WTC11 (cell line): ENCODE data around the gene FOXA3. TPM values are rescaled to one million over a fixed set of nuclear protein-coding genes. Genes with fewer than 3 reads are reported as not detected.

Experiments
- ATAC-seq: fragments of 200-7000 bp; cut with Tn5 transposase; 2 replicates; pipeline ENCODE4 v1.10.0; 2021; ENCODE audit warnings: mild to moderate bottlenecking, moderate library complexity
- CTCF ChIA-PET: fragments of 300-600 bp; sonication (Branson Sonifier 250); formaldehyde crosslinking; loops from one replicate; lab custom pipeline; 2021; ENCODE audit warnings: antibody characterized with exemption; lab: Charles Lee
- POLR2A ChIA-PET: fragments of 350-600 bp; sonication (Branson Sonifier 250); formaldehyde crosslinking; loops from one replicate; lab custom pipeline; 2021; ENCODE audit warnings: antibody characterized with exemption; lab: Charles Lee
- DNase-seq: peaks from one replicate; pipeline ENCODE4 v3.0.0; 2021; ENCODE audit warnings: low spot score
- H3K27ac Mint-ChIP-seq: 2 replicates; pipeline ENCODE4 v1.8.0; 2021; ENCODE audit warnings: mixed read lengths
- H3K27me3 Mint-ChIP-seq: 2 replicates; pipeline ENCODE4 v1.8.0; 2021; ENCODE audit warnings: low read depth, mild to moderate bottlenecking, moderate library complexity, mixed read lengths
- H3K36me3 Mint-ChIP-seq: 2 replicates; pipeline ENCODE4 v1.8.0; 2021; ENCODE audit warnings: mixed read lengths
- H3K4me1 Mint-ChIP-seq: 2 replicates; pipeline ENCODE4 v1.8.0; 2022; ENCODE audit warnings: mixed read lengths
- H3K4me3 Mint-ChIP-seq: 2 replicates; pipeline ENCODE4 v1.8.0; 2021; ENCODE audit warnings: mild to moderate bottlenecking, moderate library complexity, mixed read lengths
- H3K9me3 Mint-ChIP-seq: 2 replicates; pipeline ENCODE4 v1.8.0; 2021; ENCODE audit warnings: mixed read lengths
- ATF1 ChIP-seq: sonication (generic); formaldehyde crosslinking; IDR thresholded peaks from 2 replicates; pipeline ENCODE4 v1.8.1; 2023; ENCODE audit warnings: mild to moderate bottlenecking, moderate library complexity, missing genetic modification reagents
- CBFB ChIP-seq: sonication (generic); formaldehyde crosslinking; IDR thresholded peaks from 2 replicates; pipeline ENCODE4 v1.8.1; 2022; ENCODE audit warnings: mild to moderate bottlenecking, low read depth, missing genetic modification reagents
- FOXK1 ChIP-seq: sonication (generic); formaldehyde crosslinking; IDR thresholded peaks from 2 replicates; pipeline ENCODE4 v1.8.0; 2022; ENCODE audit warnings: mild to moderate bottlenecking, moderate library complexity, missing genetic modification reagents
- FOXP1 ChIP-seq: sonication (generic); formaldehyde crosslinking; IDR thresholded peaks from 2 replicates; pipeline ENCODE4 v1.8.0; 2022; ENCODE audit warnings: missing genetic modification reagents, mild to moderate bottlenecking, moderate library complexity, borderline replicate concordance
- GRHL2 ChIP-seq: fragments of 250-450 bp; sonication (Bioruptor Pico); IDR thresholded peaks from 2 replicates; pipeline ENCODE4 v1.8.0; 2022; ENCODE audit warnings: mild to moderate bottlenecking, moderate library complexity; ENCODE audit not compliant: insufficient replicate concordance, severe bottlenecking
- GTF2I ChIP-seq: fragments of 250-450 bp; sonication (Bioruptor Pico); conservative IDR thresholded peaks from 2 replicates; pipeline ENCODE4 v1.4.0; 2021; ENCODE audit warnings: mild to moderate bottlenecking
- JUN ChIP-seq: sonication (generic); formaldehyde crosslinking; IDR thresholded peaks from 2 replicates; pipeline ENCODE4 v1.8.0; 2023; ENCODE audit warnings: mild to moderate bottlenecking, missing genetic modification reagents
- MYBL2 ChIP-seq: sonication (generic); formaldehyde crosslinking; IDR thresholded peaks from 2 replicates; pipeline ENCODE4 v1.8.1; 2023; ENCODE audit warnings: mild to moderate bottlenecking, moderate library complexity, missing genetic modification reagents
- NR1H2 ChIP-seq: sonication (generic); formaldehyde crosslinking; IDR thresholded peaks from 2 replicates; pipeline ENCODE4 v1.9.0; 2021; ENCODE audit warnings: mild to moderate bottlenecking, moderate library complexity, missing genetic modification reagents
- SOX15 ChIP-seq: fragments of 250-450 bp; sonication (Bioruptor Pico); IDR thresholded peaks from 2 replicates; pipeline ENCODE4 v1.9.0; 2021; ENCODE audit warnings: mild to moderate bottlenecking
- ZNF416 ChIP-seq: fragments of 250-450 bp; sonication (Bioruptor Pico); IDR thresholded peaks from 2 replicates; pipeline ENCODE4 v1.9.0; 2021; ENCODE audit warnings: mild to moderate bottlenecking, inconsistent platforms
- total RNA-seq: library from RNA; stranded (reverse); gene quantifications from 3 replicates; pipeline ENCODE4 v1.2.3, GENCODE V29; 2021
- TF ChIP-seq, protein P1 (sequence below): fragments of 250-450 bp; sonication (Bioruptor Pico); IDR thresholded peaks from 2 replicates; pipeline ENCODE4 v1.9.0; 2021; ENCODE audit warnings: mild to moderate bottlenecking, borderline replicate concordance
- TF ChIP-seq, protein P2 (sequence below): sonication (generic); formaldehyde crosslinking; IDR thresholded peaks from 2 replicates; pipeline ENCODE4 v1.8.1; 2022; ENCODE audit warnings: mild to moderate bottlenecking, moderate library complexity, missing genetic modification reagents
- TF ChIP-seq, protein P3 (sequence below): sonication (generic); formaldehyde crosslinking; IDR thresholded peaks from 2 replicates; pipeline ENCODE4 v1.8.0; 2023; ENCODE audit warnings: missing genetic modification reagents, mild to moderate bottlenecking, borderline replicate concordance
- TF ChIP-seq, protein P4 (sequence below): fragments of 250-450 bp; sonication (Bioruptor Pico); conservative IDR thresholded peaks from 2 replicates; pipeline ENCODE4 v1.9.0; 2021; ENCODE audit warnings: mild to moderate bottlenecking
- TF ChIP-seq, protein P5 (sequence below): fragments of 200-600 bp; IDR thresholded peaks from 2 replicates; pipeline ENCODE4 v1.8.0; 2022; ENCODE audit warnings: antibody characterized with exemption
- TF ChIP-seq, protein P6 (sequence below): sonication (generic); formaldehyde crosslinking; IDR thresholded peaks from 2 replicates; pipeline ENCODE4 v1.8.1; 2023; ENCODE audit warnings: mild to moderate bottlenecking, missing genetic modification reagents
- TF ChIP-seq, protein P7 (sequence below): sonication (generic); formaldehyde crosslinking; IDR thresholded peaks from 2 replicates; pipeline ENCODE4 v1.8.1; 2023; ENCODE audit warnings: mild to moderate bottlenecking, missing genetic modification reagents, moderate library complexity
- TF ChIP-seq, protein P8 (sequence below): sonication (generic); formaldehyde crosslinking; IDR thresholded peaks from 2 replicates; pipeline ENCODE4 v1.8.0; 2022; ENCODE audit warnings: mild to moderate bottlenecking, missing genetic modification reagents
- TF ChIP-seq, protein P9 (sequence below): fragments of 250-450 bp; sonication (Bioruptor Pico); IDR thresholded peaks from 2 replicates; pipeline ENCODE4 v2.1.2; 2022; ENCODE audit warnings: mild to moderate bottlenecking, moderate library complexity

FOXA3 gene
- total RNA-seq, 1 experiment from 2014 or later = 20.7 TPM

DNA sequence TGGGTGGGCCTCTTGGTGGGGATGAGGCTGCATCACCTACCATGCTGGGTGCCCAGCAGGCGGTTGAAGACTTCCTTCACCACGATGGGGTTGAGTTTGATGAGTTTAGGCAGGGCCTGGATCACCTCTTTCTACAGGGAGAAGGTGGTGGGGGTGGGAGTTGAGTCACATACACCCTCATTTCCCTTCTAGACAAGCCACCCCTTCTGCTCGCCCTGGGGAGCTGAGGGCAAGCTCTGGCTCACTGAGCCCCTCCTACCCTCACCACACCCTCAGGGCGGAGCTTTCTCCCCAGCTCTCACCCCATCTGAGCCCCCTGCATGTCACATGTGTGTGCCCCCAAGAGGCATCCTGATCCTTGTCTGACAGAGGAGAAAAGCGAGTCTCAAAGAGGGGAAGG is 41.4 kb upstream of the FOXA3 start:
- CTCF ChIA-PET = interaction anchor here (0.7 kb wide), 1 partner anchor 52 kb away, joined by 4 read pairs; no protein-coding TSS in a partner anchor
- H3K36me3 Mint-ChIP-seq = peaks cover 51% of the 10 kb centered on the region

More for the DNA sequence above, 41.4 kb upstream of the FOXA3 start:
- Mint-ChIP-seq H3K9me3 (no peaks in the 10 kb centered on the region), H3K4me3 (no peak overlapping the region), H3K4me1 (peaks cover 21% of the 10 kb centered on the region), H3K27me3 (no peaks in the 10 kb centered on the region), H3K27ac (no peak overlapping the region)
- POLR2A ChIA-PET = no interaction called here
- TF ChIP-seq, protein P1, sequence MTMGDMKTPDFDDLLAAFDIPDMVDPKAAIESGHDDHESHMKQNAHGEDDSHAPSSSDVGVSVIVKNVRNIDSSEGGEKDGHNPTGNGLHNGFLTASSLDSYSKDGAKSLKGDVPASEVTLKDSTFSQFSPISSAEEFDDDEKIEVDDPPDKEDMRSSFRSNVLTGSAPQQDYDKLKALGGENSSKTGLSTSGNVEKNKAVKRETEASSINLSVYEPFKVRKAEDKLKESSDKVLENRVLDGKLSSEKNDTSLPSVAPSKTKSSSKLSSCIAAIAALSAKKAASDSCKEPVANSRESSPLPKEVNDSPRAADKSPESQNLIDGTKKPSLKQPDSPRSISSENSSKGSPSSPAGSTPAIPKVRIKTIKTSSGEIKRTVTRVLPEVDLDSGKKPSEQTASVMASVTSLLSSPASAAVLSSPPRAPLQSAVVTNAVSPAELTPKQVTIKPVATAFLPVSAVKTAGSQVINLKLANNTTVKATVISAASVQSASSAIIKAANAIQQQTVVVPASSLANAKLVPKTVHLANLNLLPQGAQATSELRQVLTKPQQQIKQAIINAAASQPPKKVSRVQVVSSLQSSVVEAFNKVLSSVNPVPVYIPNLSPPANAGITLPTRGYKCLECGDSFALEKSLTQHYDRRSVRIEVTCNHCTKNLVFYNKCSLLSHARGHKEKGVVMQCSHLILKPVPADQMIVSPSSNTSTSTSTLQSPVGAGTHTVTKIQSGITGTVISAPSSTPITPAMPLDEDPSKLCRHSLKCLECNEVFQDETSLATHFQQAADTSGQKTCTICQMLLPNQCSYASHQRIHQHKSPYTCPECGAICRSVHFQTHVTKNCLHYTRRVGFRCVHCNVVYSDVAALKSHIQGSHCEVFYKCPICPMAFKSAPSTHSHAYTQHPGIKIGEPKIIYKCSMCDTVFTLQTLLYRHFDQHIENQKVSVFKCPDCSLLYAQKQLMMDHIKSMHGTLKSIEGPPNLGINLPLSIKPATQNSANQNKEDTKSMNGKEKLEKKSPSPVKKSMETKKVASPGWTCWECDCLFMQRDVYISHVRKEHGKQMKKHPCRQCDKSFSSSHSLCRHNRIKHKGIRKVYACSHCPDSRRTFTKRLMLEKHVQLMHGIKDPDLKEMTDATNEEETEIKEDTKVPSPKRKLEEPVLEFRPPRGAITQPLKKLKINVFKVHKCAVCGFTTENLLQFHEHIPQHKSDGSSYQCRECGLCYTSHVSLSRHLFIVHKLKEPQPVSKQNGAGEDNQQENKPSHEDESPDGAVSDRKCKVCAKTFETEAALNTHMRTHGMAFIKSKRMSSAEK (CRISPR knock-in tag) = no peak
- TF ChIP-seq GTF2I (CRISPR knock-in tag) (no peak), NR1H2 (no peak), JUN (no peak), CBFB (CRISPR knock-in tag) (no peak), ATF1 (CRISPR knock-in tag) (no peak), GRHL2 (CRISPR knock-in tag) (no peak), SOX15 (CRISPR knock-in tag) (no peak), ZNF416 (CRISPR knock-in tag) (no peak), MYBL2 (CRISPR knock-in tag) (no peak), FOXK1 (CRISPR knock-in tag) (no peak), FOXP1 (CRISPR knock-in tag) (no peak)
- TF ChIP-seq, protein P2, sequence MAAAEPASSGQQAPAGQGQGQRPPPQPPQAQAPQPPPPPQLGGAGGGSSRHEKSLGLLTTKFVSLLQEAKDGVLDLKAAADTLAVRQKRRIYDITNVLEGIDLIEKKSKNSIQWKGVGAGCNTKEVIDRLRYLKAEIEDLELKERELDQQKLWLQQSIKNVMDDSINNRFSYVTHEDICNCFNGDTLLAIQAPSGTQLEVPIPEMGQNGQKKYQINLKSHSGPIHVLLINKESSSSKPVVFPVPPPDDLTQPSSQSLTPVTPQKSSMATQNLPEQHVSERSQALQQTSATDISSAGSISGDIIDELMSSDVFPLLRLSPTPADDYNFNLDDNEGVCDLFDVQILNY (CRISPR knock-in tag) = no peak
- TF ChIP-seq, protein P3, sequence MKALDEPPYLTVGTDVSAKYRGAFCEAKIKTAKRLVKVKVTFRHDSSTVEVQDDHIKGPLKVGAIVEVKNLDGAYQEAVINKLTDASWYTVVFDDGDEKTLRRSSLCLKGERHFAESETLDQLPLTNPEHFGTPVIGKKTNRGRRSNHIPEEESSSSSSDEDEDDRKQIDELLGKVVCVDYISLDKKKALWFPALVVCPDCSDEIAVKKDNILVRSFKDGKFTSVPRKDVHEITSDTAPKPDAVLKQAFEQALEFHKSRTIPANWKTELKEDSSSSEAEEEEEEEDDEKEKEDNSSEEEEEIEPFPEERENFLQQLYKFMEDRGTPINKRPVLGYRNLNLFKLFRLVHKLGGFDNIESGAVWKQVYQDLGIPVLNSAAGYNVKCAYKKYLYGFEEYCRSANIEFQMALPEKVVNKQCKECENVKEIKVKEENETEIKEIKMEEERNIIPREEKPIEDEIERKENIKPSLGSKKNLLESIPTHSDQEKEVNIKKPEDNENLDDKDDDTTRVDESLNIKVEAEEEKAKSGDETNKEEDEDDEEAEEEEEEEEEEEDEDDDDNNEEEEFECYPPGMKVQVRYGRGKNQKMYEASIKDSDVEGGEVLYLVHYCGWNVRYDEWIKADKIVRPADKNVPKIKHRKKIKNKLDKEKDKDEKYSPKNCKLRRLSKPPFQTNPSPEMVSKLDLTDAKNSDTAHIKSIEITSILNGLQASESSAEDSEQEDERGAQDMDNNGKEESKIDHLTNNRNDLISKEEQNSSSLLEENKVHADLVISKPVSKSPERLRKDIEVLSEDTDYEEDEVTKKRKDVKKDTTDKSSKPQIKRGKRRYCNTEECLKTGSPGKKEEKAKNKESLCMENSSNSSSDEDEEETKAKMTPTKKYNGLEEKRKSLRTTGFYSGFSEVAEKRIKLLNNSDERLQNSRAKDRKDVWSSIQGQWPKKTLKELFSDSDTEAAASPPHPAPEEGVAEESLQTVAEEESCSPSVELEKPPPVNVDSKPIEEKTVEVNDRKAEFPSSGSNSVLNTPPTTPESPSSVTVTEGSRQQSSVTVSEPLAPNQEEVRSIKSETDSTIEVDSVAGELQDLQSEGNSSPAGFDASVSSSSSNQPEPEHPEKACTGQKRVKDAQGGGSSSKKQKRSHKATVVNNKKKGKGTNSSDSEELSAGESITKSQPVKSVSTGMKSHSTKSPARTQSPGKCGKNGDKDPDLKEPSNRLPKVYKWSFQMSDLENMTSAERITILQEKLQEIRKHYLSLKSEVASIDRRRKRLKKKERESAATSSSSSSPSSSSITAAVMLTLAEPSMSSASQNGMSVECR (CRISPR knock-in tag) = no peak
- TF ChIP-seq, protein P4, sequence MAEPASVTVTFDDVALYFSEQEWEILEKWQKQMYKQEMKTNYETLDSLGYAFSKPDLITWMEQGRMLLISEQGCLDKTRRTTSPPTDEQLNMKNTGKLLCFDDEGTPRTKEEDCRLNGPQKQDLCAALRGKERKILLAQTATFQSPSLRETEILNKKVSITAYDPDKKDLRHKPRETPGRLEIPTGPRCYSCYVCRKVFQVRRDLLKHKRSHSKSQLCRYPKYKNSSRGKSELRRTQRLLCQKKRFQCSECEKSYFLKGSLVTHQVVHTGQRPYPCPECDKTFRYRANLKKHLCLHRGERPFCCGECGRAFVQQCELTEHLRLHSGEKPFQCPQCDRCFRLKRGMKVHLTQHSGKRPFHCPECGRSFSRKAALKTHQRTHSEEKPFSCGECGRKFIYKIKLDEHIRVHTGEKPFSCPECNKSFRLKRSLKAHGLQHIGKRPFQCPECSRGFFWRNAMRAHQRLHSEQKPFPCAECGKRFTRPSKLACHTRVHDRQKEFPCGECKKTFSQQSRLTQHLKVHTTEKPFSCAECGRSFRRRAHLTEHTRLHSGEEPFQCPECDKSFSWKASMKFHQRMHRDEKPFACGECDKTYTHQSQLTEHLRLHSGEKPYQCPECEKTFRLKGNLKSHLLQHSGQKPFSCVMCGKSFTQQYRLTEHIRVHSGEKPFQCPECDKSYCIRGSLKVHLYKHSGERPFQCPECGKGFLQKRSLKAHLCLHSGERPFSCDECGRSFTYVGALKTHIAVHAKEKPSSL (CRISPR knock-in tag) = no peak
- TF ChIP-seq, protein P5, sequence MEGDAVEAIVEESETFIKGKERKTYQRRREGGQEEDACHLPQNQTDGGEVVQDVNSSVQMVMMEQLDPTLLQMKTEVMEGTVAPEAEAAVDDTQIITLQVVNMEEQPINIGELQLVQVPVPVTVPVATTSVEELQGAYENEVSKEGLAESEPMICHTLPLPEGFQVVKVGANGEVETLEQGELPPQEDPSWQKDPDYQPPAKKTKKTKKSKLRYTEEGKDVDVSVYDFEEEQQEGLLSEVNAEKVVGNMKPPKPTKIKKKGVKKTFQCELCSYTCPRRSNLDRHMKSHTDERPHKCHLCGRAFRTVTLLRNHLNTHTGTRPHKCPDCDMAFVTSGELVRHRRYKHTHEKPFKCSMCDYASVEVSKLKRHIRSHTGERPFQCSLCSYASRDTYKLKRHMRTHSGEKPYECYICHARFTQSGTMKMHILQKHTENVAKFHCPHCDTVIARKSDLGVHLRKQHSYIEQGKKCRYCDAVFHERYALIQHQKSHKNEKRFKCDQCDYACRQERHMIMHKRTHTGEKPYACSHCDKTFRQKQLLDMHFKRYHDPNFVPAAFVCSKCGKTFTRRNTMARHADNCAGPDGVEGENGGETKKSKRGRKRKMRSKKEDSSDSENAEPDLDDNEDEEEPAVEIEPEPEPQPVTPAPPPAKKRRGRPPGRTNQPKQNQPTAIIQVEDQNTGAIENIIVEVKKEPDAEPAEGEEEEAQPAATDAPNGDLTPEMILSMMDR = no peak
- TF ChIP-seq, protein P6, sequence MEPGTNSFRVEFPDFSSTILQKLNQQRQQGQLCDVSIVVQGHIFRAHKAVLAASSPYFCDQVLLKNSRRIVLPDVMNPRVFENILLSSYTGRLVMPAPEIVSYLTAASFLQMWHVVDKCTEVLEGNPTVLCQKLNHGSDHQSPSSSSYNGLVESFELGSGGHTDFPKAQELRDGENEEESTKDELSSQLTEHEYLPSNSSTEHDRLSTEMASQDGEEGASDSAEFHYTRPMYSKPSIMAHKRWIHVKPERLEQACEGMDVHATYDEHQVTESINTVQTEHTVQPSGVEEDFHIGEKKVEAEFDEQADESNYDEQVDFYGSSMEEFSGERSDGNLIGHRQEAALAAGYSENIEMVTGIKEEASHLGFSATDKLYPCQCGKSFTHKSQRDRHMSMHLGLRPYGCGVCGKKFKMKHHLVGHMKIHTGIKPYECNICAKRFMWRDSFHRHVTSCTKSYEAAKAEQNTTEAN (CRISPR knock-in tag) = no peak
- TF ChIP-seq, protein P7, sequence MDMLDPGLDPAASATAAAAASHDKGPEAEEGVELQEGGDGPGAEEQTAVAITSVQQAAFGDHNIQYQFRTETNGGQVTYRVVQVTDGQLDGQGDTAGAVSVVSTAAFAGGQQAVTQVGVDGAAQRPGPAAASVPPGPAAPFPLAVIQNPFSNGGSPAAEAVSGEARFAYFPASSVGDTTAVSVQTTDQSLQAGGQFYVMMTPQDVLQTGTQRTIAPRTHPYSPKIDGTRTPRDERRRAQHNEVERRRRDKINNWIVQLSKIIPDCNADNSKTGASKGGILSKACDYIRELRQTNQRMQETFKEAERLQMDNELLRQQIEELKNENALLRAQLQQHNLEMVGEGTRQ (CRISPR knock-in tag) = no peak
- TF ChIP-seq, protein P8, sequence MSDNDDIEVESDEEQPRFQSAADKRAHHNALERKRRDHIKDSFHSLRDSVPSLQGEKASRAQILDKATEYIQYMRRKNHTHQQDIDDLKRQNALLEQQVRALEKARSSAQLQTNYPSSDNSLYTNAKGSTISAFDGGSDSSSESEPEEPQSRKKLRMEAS = no peak
- TF ChIP-seq, protein P9, sequence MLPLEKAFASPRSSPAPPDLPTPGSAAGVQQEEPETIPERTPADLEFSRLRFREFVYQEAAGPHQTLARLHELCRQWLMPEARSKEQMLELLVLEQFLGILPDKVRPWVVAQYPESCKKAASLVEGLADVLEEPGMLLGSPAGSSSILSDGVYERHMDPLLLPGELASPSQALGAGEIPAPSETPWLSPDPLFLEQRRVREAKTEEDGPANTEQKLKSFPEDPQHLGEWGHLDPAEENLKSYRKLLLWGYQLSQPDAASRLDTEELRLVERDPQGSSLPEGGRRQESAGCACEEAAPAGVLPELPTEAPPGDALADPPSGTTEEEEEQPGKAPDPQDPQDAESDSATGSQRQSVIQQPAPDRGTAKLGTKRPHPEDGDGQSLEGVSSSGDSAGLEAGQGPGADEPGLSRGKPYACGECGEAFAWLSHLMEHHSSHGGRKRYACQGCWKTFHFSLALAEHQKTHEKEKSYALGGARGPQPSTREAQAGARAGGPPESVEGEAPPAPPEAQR = no peak
- no peak for ATAC-seq
- DNase-seq = no peak
